ENCODE data around the gene SLC24A3.

SLC24A3 gene

GRCh38 chr20:19741924-19742323, 529.5 kb downstream of the SLC24A3 start:
- in situ Hi-C loops (cut with MboI; ENCODE audit: low sequenced_read_pairs, unreplicated experiment) = no loop called here
- no peak for DNase-seq (ENCODE audit: low spot score)
- no peak for TF ChIP-seq CTCF (IDR thresholded peaks at IDR 0.05; ENCODE audit: borderline replicate concordance, control extremely low read depth, extremely low read depth, insufficient read depth, missing control alignments)

- no peak for TF ChIP-seq CTCF (IDR thresholded peaks at IDR 0.05; ENCODE audit: borderline replicate concordance, control extremely low read depth, extremely low read depth, insufficient read depth, missing control alignments)
- in situ Hi-C loops (cut with MboI; ENCODE audit: low sequenced_read_pairs, unreplicated experiment) = no loop called here
- no peak for DNase-seq (ENCODE audit: low spot score)
These were observed 530.7 kb downstream of the SLC24A3 start for GRCh38 chr20:19742974-19743639.

GRCh38 chr20:19743640-19743995, 531.2 kb downstream of the SLC24A3 start:
- in situ Hi-C loops (cut with MboI; ENCODE audit: low sequenced_read_pairs, unreplicated experiment) = no loop called here
- DNase-seq (ENCODE audit: low spot score) = no peak
- TF ChIP-seq CTCF (IDR thresholded peaks at IDR 0.05; ENCODE audit: borderline replicate concordance, control extremely low read depth, extremely low read depth, insufficient read depth, missing control alignments) = no peak

GRCh38 chr20:19745106-19745505, 532.7 kb downstream of the SLC24A3 start:
- in situ Hi-C loops (cut with MboI; ENCODE audit: low sequenced_read_pairs, unreplicated experiment) = no loop called here
- DNase-seq (ENCODE audit: low spot score) = no peak
- no peak for TF ChIP-seq CTCF (IDR thresholded peaks at IDR 0.05; ENCODE audit: borderline replicate concordance, control extremely low read depth, extremely low read depth, insufficient read depth, missing control alignments)

GRCh38 chr20:19745584-19745983, 533.1 kb downstream of the SLC24A3 start:
- in situ Hi-C loops (cut with MboI; ENCODE audit: low sequenced_read_pairs, unreplicated experiment) = no loop called here
- DNase-seq (ENCODE audit: low spot score) = no peak
- no peak for TF ChIP-seq CTCF (IDR thresholded peaks at IDR 0.05; ENCODE audit: borderline replicate concordance, control extremely low read depth, extremely low read depth, insufficient read depth, missing control alignments)

- no peak for DNase-seq (ENCODE audit: low spot score)
- no peak for TF ChIP-seq CTCF (IDR thresholded peaks at IDR 0.05; ENCODE audit: borderline replicate concordance, control extremely low read depth, extremely low read depth, insufficient read depth, missing control alignments)
These were observed 534.0 kb downstream of the SLC24A3 start for GRCh38 chr20:19746396-19746795.

More at GRCh38 chr20:19746396-19746795, 534.0 kb downstream of the SLC24A3 start:
- in situ Hi-C loops (cut with MboI; ENCODE audit: low sequenced_read_pairs, unreplicated experiment) = no loop called here
